K562 (cell line): ENCODE results near the gene ZNF146. TPM values are rescaled to one million over a fixed set of nuclear protein-coding genes. Genes with fewer than 3 reads are reported as not detected.

Experiments
- GMEB1 ChIP-seq: fragments of 250-450 bp; sonication (Bioruptor Pico); IDR thresholded peaks from 2 replicates; pipeline ENCODE4 v1.4.0; 2020; ENCODE audit warnings: mild to moderate bottlenecking
- HDAC3 ChIP-seq: fragments of 450-650 bp; IDR thresholded peaks from 2 replicates; pipeline ENCODE4 v1.6.1; 2018; ENCODE audit warnings: borderline replicate concordance, mild to moderate bottlenecking, moderate library complexity; ENCODE audit not compliant: partially characterized antibody
- MTA2 ChIP-seq: fragments of 450-650 bp; IDR thresholded peaks from 2 replicates; pipeline ENCODE4 v1.6.1; 2016; ENCODE audit warnings: low read depth
- NFIX ChIP-seq: fragments of 250-450 bp; sonication (Bioruptor Pico); IDR thresholded peaks from 2 replicates; pipeline ENCODE4 v1.4.0; 2020; ENCODE audit warnings: low read depth, mild to moderate bottlenecking, moderate library complexity
- RAD51 ChIP-seq: fragments of 450-650 bp; IDR thresholded peaks from 2 replicates; pipeline ENCODE4 v1.7.1; 2016; ENCODE audit warnings: low read depth, mild to moderate bottlenecking, borderline replicate concordance
- SIN3A ChIP-seq, 2 experiments: fragments of 150-350 bp in 1 of 2; IDR thresholded peaks; 2 replicates each; pipeline ENCODE4 v1.6.1; 2011 to 2016; ENCODE audit warnings: borderline replicate concordance in 2 of 2, low read depth in 2 of 2, low read length in 2 of 2, mild to moderate bottlenecking in 2 of 2, moderate library complexity in 2 of 2; ENCODE audit not compliant: control insufficient read depth in 1 of 2
- SNRNP70 ChIP-seq: fragments of 200-400 bp; formaldehyde crosslinking; optimal IDR thresholded peaks from 2 replicates; pipeline ENCODE3; 2017; ENCODE audit warnings: low read depth, low read length
- ZBTB40 ChIP-seq, 2 experiments: fragments of 450-650 bp in 1 of 2; sonication (generic) in 1 of 2; formaldehyde crosslinking in 1 of 2; IDR thresholded peaks; 2 replicates each; pipeline versions ENCODE4 v1.7.1 to v1.9.0; 2016 to 2022; ENCODE audit warnings: inconsistent platforms in 1 of 2, mild to moderate bottlenecking in 1 of 2, missing genetic modification reagents in 1 of 2
- ZHX1 ChIP-seq: fragments of 150-350 bp; conservative IDR thresholded peaks from 2 replicates; pipeline ENCODE4 v1.6.1; 2014; ENCODE audit warnings: low read length
- ZNF121 ChIP-seq: sonication (generic); formaldehyde crosslinking; conservative IDR thresholded peaks from 2 replicates; pipeline ENCODE4 v1.8.0; 2022; ENCODE audit warnings: missing genetic modification reagents
- ZNF174 ChIP-seq: fragments of 250-450 bp; sonication (Bioruptor Pico); IDR thresholded peaks from 2 replicates; pipeline ENCODE4 v1.4.0; 2020; ENCODE audit warnings: mild to moderate bottlenecking
- ZNF507 ChIP-seq: conservative IDR thresholded peaks from 2 replicates; pipeline ENCODE4 v1.6.1; 2017; ENCODE audit warnings: missing genetic modification characterization, missing compliant biosample characterization
- ZNF551 ChIP-seq: fragments of 250-450 bp; sonication (Bioruptor Pico); IDR thresholded peaks from 2 replicates; pipeline ENCODE4 v1.5.0; 2021; ENCODE audit warnings: mild to moderate bottlenecking, moderate library complexity
- polyA plus RNA-seq, 8 experiments: library from polyadenylated mRNA; depleted of rRNA in 4 of 8; stranded (reverse) in 5 of 8; unstranded in 3 of 8; fragments of >200 nt; fragmentation: Nextera tagmentation in 2 of 8; fragmentation: Illumina TruSeq in 1 of 8; extraction: Ambion mirVana in 2 of 8; extraction: Trizol in 1 of 8; gene quantifications; 2 replicates each; pipeline versions ENCODE4 v1.2.1 to v1.2.3, GENCODE V29; 2011 to 2014; ENCODE audit warnings: inconsistent platforms in 1 of 8, missing spikeins in 1 of 8
- total RNA-seq, 7 experiments: library from RNA; depleted of rRNA in 6 of 7; stranded (reverse); fragments of >200 nt in 6 of 7; fragmentation: Illumina TruSeq in 2 of 7; extraction: Trizol in 2 of 7; gene quantifications; 2 replicates each; pipeline versions ENCODE4 v1.2.1 to v1.2.3, GENCODE V29; 2011 to 2021; ENCODE audit warnings: low replicate concordance in 1 of 7

ZNF146 gene
- total and polyA plus RNA-seq, 9 of the 15 experiments (the other 6 are each of a cell fraction or from before 2014, with no cell fraction given), result 36.2 to 195 (median 116) TPM

- TF ChIP-seq ZNF174 (CRISPR knock-in tag) (no peak), NFIX (CRISPR knock-in tag) (no peak), ZNF551 (CRISPR knock-in tag) (no peak), RAD51 (no peak), MTA2 (no peak), SIN3A (IDR thresholded peaks at IDR 0.05; ENCODE audit: borderline replicate concordance in 2 of 2, control insufficient read depth in 1 of 2, low read depth in 2 of 2, low read length in 2 of 2) (no peak), ZHX1 (no peak), ZNF121 (CRISPR knock-in tag) (no peak), GMEB1 (CRISPR knock-in tag) (no peak), ZNF507 (tag) (no peak), ZBTB40 (IDR thresholded peaks at IDR 0.05) (no peak), ZBTB40 (CRISPR knock-in tag; IDR thresholded peaks at IDR 0.05) (no peak), SNRNP70 (no peak), HDAC3 (no peak)
Measured at GRCh38 chr19:36252047-36252446, 37.1 kb downstream of the ZNF146 start (continued).
